ENCODE measurements around the gene NMBR.

DNA sequence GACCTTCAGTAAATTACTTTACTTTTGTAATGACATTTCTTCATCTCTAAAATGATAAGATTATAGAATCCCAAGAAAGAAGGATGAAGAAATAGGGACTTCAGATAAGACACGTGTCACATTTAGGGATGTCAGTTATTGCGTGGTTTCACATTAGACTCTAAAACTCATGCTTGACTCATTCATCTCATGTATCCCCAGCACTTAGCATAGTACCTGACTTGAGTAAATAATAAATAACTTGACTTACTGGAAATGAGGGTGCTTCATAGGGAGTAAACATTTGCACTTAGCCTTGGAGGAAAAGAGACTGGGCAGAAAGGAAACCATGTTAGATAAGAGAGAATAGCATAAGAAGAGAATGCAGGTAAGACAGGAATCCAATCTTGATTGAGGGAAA is 37.4 kb upstream of the NMBR start:
- no peak for TF ChIP-seq POLR2A (IDR thresholded peaks at IDR 0.05; ENCODE audit: low read depth, low read length)
- TF ChIP-seq TAF1 (IDR thresholded peaks at IDR 0.05; ENCODE audit: borderline replicate concordance, low read depth, low read length) = no peak

Measured in GM12892 (cell line).